ENCODE data around the gene DEFB127. TPM values are rescaled to one million over a fixed set of nuclear protein-coding genes. Genes with fewer than 3 reads are reported as not detected.
"Not testable (repeated sequence)": the region's sequence is repeated elsewhere in the genome, so short reads cannot be mapped to it uniquely, and the experiment has no call there.

Gene DEFB127
- not detected in 2 replicates for total RNA-seq (2014; rRNA removed; shearing (Covaris generic))

- no peak for DNase-seq (ENCODE audit: low spot score)
Measured at GRCh38 chr20:157154-157553, at the start of gene DEFB127. TSS of gene DEFB127 (plus strand) at chr20:157454. CDS start at chr20:157545, 91 bp downstream.

- DNase-seq (ENCODE audit: low spot score), result no peak
Measured at GRCh38 chr20:112396-112795, 44.9 kb upstream of the DEFB127 start.

- no peak for DNase-seq (ENCODE audit: low spot score)
Measured at GRCh38 chr20:117518-117917, 39.7 kb upstream of the DEFB127 start.

- not testable (repeated sequence) for DNase-seq (ENCODE audit: low spot score)
Measured at GRCh38 chr20:129786-130323, 27.4 kb upstream of the DEFB127 start.

- peak; percentile 52 for DNase-seq (ENCODE audit: low spot score)
Measured at GRCh38 chr20:137668-138490, 19.4 kb upstream of the DEFB127 start.

GRCh38 chr20:142290-142689, 15.0 kb upstream of the DEFB127 start, which contains the start of gene DEFB126:
TSS of gene DEFB126 (plus strand) at chr20:142590. CDS start at chr20:142629, 39 bp downstream.
- no peak for DNase-seq (ENCODE audit: low spot score)

GRCh38 chr20:145877-146276, 11.4 kb upstream of the DEFB127 start:
- no peak for DNase-seq (ENCODE audit: low spot score)

- no peak for DNase-seq (ENCODE audit: low spot score)
Measured at GRCh38 chr20:152131-152530, 5.1 kb upstream of the DEFB127 start.

GRCh38 chr20:164618-165017, 7.4 kb downstream of the DEFB127 start:
- DNase-seq (ENCODE audit: low spot score), result no peak

- no peak for DNase-seq (ENCODE audit: low spot score)
Measured at GRCh38 chr20:168876-169275, 11.6 kb downstream of the DEFB127 start.

- no peak for DNase-seq (ENCODE audit: low spot score)
Measured at GRCh38 chr20:184288-184687, 27.0 kb downstream of the DEFB127 start.

- no peak for DNase-seq (ENCODE audit: low spot score)
Measured at GRCh38 chr20:187733-188132, 30.5 kb downstream of the DEFB127 start.

GRCh38 chr20:189611-190010, 32.4 kb downstream of the DEFB127 start, which contains the start of gene DEFB128:
TSS of gene DEFB128 (minus strand) at chr20:189711. CDS start at chr20:189623, 88 bp downstream.
- DNase-seq (ENCODE audit: low spot score), result no peak

GRCh38 chr20:198225-198624, 41.0 kb downstream of the DEFB127 start:
- no peak for DNase-seq (ENCODE audit: low spot score)

GRCh38 chr20:199996-200395, 42.7 kb downstream of the DEFB127 start:
- peak; percentile 10 for DNase-seq (ENCODE audit: low spot score)

- DNase-seq (ENCODE audit: low spot score), result not testable (repeated sequence)
Measured at GRCh38 chr20:203630-204029, 46.4 kb downstream of the DEFB127 start.

Other genes starting within 250 kb of the DEFB127 start
- gene DEFB125, start 69.8 kb upstream of the DEFB127 start, total RNA-seq (2014; rRNA removed; shearing (Covaris generic)), result not detected in 2 replicates
- not detected in 2 replicates for gene DEFB126, start 14.9 kb upstream of the DEFB127 start, total RNA-seq (2014; rRNA removed; shearing (Covaris generic))
- not detected in 2 replicates for gene DEFB128, start 32.3 kb downstream of the DEFB127 start, total RNA-seq (2014; rRNA removed; shearing (Covaris generic))
- gene DEFB129, start 69.8 kb downstream of the DEFB127 start, total RNA-seq (2014; rRNA removed; shearing (Covaris generic)), result not detected in 2 replicates
- gene DEFB132, start 100.3 kb downstream of the DEFB127 start, total RNA-seq (2014; rRNA removed; shearing (Covaris generic)), result not detected in 2 replicates
- 3.1 and 3.8 TPM in 2 replicates for gene C20orf96, start 133.3 kb downstream of the DEFB127 start, total RNA-seq (2014; rRNA removed; shearing (Covaris generic))
- gene ZCCHC3, start 140.1 kb downstream of the DEFB127 start, total RNA-seq (2014; rRNA removed; shearing (Covaris generic)), result 12.9 and 18.2 TPM in 2 replicates
- gene SOX12, start 168.1 kb downstream of the DEFB127 start, total RNA-seq (2014; rRNA removed; shearing (Covaris generic)), result 7.4 and 9.4 TPM in 2 replicates
- 28.5 and 45.1 TPM in 2 replicates for gene NRSN2, start 189.7 kb downstream of the DEFB127 start, total RNA-seq (2014; rRNA removed; shearing (Covaris generic))
- 23.2 and 25.6 TPM in 2 replicates for gene TRIB3, start 223.3 kb downstream of the DEFB127 start, total RNA-seq (2014; rRNA removed; shearing (Covaris generic))

Data from A172 (cell line).